GM21786 (cell line): ENCODE results near the gene ERV3-1.
"Not testable (repeated sequence)": the region's sequence is repeated elsewhere in the genome, so short reads cannot be mapped to it uniquely, and the experiment has no call there.

ENCODE experiments used
- ATAC-seq: cut with Tn5 transposase; IDR thresholded peaks from one replicate; pipeline ENCODE4 v1.9.1; 2021; ENCODE audit not compliant: unreplicated experiment

ERV3-1 gene, protein sequence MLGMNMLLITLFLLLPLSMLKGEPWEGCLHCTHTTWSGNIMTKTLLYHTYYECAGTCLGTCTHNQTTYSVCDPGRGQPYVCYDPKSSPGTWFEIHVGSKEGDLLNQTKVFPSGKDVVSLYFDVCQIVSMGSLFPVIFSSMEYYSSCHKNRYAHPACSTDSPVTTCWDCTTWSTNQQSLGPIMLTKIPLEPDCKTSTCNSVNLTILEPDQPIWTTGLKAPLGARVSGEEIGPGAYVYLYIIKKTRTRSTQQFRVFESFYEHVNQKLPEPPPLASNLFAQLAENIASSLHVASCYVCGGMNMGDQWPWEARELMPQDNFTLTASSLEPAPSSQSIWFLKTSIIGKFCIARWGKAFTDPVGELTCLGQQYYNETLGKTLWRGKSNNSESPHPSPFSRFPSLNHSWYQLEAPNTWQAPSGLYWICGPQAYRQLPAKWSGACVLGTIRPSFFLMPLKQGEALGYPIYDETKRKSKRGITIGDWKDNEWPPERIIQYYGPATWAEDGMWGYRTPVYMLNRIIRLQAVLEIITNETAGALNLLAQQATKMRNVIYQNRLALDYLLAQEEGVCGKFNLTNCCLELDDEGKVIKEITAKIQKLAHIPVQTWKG

DNA sequence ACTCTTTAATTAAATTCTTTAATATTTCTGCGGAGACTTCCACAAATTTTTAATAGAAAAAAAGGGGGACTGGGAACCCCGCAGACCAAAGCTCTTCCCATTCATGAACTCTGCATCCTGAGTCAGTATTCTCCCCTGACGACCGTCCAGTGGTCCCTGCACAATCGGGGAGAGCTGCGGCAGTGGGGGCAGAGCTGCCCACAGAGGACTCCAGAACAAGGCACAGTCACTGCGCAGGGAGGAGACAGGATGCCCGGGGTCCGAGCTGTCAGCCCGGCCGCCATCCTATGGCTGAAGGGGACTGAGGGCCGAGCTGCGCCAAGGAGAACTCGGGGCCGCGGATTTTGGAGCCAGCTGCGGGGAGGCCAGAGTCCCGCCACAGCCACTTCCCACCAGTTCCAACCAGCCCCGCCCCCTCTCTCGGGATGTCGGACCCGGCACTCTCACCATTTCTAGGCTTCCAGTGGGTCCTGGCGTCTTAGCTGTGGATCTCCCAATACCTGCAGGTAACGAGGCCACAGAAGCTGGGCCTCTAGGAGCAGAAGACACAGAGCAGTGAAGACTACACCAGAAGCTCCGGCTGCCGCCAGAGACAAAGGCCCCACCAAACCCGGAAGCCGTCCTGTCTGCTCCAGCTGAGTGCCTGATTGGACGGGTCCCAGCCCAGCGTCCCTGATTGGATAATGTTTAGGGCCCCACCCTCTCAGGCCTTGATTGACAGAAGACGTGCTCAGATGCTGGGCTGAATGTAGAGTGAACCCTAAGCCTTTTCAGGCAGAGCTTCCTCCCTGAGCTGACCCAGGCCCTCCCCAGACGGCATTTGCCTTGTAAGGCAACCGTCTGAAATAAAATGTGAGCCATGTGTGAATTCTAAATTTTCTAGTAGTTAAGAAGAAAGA is at the start of gene ERV3-1:
Gene ERV3-1, minus strand, starts transcription at position 594 of the 899 bp plus-strand sequence. CDS start 13,661 bp downstream, outside the sequence.
- ATAC-seq, result peak; percentile 100

DNA sequence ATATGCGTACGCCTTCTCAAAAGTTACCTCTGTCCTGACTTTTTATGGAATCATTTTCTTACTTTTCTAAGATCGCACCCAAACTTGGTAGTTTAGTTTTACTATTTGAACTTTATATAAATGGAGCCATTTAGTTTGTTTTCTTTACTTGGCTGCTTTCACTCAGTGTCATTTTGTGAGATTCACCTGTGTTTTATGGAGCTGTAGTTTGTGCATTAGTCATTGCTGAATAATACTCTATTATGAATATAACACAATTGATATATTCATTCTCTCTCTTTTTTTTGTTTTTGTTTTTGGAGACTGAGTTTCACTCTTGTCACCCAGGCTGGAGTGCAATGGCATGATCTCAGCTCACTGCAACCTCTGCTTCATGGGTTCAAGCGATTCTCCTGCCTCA is 49.3 kb upstream of the ERV3-1 start:
- not testable (repeated sequence) for ATAC-seq

DNA sequence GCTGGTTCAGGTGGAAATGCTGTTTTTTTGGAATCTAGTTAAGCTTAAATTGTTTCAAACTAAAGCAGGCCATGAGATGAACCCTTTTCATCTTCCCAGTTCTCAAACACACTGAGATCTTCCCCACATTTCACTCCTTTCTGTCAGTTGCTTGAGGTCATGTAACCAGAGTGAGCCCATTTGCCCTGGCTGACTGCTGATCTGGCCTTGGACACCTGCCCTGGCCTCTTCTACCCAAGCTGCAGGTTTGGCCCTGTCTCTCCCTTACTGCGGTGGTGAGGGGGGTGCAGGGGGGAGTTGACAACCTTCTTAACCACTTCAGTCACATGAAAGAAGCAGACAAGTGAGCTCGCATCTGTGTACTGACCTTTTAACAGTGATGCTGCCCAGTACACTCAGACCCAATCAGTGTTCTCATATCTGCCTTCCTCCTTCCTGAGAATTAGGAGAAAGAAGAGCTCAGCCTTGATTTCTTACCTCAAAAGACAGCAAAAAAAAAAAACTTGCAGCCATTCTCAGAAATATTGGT is 48.0 kb upstream of the ERV3-1 start:
- ATAC-seq, result not testable (repeated sequence)

DNA sequence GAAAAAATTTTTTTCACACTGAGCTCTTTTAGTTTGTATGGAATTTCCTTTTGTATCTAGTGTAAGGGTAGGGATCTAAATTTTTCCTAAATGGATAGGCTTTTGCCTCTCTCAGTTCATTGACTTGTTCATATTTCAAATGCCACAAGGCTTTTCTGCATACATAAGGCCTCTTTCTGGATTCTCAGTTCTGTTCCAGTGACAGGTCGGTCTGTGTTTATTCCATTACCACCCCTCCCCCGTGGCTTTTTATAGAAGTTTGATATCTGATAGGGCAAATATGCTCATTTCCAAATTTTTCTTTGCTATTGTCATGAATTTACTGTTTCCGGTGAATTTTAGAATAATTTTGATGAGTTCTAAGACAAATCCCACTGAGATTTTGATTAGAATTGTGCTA is 45.2 kb upstream of the ERV3-1 start:
- ATAC-seq, result not testable (repeated sequence)

DNA sequence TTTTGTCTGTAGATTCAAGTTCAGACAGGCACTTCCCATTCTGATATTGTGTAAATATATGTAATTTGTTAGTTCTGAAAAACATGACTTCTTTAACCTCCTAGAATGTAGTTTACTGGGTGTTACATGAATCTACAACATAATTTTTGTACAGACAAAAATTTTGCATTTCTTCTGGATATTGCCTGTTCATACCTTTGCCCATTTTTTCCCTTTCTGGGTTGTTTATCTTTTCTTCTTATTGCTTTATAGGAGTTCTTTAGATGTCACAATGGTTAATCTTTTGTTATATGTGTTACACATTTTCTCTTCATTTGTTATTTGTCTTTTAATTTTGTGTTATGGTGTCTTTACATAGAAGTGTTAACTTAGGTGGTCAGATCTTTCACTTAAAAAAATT is 44.7 kb upstream of the ERV3-1 start:
- ATAC-seq, result not testable (repeated sequence)

DNA sequence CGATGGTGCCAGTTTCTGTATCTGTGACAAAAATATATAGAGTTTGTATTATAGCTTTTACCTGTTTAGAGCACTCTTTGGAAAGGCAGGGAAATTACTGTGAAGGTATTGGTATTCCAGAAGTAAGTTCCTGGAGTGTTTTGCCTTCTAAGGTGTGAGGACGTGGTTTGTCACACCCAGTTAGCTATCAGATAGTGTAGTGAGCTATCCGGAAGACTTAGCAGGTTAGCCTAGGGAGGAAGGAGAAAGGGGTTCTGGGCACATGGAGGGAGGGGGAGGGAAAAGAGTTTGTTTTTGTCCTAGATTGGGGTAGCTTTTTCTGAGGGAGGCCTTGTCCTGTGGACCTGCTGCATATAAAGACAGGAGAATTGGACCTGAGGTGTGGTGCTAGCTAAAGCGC is 39.8 kb upstream of the ERV3-1 start:
- not testable (repeated sequence) for ATAC-seq

DNA sequence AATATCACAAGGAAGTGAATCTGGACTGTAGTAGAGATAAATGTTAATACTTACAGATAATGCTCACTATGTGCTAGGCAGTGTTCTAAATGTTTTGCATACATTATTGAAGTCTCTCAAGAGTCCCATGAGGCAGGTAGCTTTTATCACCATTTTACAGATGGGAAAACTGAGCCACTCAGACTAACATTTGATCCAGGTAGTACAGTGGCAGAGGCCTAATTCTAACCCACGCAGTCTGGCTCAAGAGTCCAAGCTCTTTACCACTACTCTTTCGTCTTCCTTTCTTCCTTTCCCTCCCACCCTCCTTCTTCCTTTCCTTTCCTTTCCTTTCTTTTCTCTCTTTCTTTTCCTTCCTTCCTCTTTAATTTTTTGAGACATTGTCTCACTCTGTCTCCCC is 39.1 kb upstream of the ERV3-1 start:
- ATAC-seq, result not testable (repeated sequence)

DNA sequence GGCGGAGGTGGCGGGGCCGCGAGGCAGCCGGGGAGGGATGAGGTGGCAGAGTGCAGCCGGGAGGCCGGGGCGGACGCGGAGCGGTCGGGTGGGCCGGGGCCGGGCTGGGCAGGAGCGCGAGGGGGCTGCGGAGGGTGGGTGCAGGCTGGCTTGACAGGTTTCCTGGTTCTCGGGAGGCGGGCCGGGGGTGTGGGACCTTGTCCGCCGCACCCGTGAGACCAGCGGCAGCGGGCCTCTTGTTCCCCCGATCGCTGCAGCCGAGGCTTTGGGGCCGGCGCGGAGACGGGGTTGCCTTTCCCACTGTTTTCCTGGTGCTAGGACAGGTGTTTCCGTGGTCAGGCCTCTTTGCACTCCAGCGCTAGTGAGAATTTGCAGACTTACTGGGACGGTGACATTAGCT is 32.3 kb upstream of the ERV3-1 start:
- ATAC-seq, result not testable (repeated sequence)

DNA sequence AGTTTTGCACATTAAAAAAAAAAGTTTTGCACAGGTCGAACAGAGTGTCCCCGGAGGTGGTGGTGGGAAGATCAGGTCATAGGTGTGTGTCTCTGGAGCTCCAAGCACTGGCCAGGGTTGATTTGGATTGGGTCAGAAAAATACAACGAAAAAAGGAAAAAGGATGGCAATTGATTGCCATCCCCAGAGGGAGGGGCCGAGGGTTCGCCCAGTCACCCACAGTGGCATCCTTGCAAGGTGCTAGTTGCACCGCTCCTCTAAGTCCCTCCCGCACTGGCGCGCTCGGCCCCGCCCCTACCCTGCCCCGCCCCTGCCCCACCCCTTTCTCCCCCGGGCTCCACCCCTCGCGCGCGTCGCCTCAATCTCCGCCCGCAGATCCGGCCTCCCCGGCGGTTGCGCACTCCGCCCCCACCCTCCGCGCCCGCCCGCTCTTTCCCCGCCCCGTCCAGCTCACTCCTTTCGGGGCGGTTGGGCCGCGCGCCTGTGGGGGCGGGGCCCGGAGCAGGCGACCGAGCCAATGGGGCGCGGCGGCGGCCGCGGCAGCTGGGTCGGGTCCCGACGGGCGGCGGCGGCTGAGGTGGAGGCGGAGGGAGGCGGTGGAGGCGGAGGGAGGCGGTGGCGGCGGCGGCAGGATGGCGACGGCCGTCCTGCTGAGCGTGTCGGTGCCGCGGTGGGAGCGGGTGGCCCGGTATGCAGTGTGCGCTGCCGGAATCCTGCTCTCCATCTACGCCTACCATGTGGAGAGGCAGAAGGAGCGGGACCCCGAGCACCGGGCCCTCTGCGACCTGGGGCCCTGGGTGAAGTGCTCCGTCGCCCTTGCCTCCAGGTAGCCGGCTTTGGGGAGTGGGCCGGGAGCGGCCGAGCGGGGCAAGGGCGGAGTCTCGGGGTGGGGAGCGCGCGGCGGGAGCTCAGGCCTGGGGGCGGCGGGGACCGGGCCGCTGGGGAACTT is 31.5 kb upstream of the ERV3-1 start:
- peak; percentile 77 for ATAC-seq

DNA sequence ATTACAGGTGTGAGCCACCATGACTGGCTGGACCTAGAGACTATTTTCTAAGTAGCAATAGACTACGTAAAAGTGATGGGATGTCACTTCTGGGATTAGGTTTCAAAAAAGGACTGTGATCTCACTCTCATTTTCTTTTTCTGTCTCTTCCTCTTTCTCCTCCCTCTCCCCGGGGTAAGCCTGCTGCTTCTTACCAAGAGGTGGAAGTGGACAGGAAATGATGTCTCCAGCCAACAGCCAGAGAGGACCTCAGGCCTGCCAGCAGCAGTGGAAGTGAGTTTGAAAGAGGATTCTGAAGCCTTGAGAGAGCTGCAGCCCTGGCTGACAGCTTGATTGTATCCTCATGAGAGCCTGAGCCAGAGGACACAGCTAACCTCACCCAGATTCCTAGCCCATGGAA is 30.0 kb upstream of the ERV3-1 start:
- ATAC-seq, result peak; percentile 26

DNA sequence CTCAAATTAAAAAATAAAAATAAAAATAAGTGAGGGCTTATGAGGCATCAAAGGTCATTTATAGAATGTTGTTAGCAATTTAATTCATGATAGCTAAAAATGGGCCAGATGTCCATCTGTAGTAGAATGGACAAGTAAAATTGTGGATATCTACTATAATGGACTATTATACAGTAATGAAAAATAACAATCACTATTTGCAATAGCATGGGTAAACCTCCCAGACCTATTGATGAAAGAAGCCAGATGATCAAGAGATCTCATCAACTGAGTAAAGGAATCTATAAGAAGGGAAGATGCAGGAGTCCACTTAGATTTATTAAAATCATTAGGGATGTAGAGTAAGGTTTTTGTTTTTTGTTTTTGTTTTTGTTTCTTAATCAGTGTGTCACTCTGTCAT is 29.0 kb upstream of the ERV3-1 start:
- not testable (repeated sequence) for ATAC-seq

DNA sequence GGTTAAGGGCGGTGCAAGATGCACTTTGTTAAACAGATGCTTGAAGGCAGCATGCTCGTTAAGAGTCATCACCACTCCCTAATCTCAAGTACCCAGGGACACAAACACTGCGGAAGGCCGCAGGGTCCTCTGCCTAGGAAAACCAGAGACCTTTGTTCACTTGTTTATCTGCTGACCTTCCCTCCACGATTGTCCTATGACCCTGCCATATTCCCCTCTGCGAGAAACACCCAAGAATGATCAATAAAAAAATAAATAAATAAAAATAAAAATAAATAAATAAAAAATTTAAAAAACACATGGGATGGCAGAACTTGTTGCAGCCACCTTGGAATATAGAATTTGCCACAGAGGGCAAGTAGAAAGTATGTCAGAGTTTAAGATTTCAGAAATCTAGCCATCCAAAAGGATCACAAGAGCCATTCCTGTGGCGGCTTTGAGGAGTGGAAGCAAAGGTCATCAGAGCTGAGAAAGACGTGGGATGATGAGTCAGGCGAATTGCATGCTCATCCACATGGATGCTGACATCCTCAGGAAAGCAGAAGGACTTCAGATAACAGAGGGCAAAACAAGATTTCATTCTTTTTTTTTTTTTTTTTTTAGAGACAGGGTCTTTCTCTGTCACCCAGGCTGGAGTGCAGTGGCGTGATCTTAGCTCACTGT is 27.8 kb upstream of the ERV3-1 start:
- not testable (repeated sequence) for ATAC-seq

DNA sequence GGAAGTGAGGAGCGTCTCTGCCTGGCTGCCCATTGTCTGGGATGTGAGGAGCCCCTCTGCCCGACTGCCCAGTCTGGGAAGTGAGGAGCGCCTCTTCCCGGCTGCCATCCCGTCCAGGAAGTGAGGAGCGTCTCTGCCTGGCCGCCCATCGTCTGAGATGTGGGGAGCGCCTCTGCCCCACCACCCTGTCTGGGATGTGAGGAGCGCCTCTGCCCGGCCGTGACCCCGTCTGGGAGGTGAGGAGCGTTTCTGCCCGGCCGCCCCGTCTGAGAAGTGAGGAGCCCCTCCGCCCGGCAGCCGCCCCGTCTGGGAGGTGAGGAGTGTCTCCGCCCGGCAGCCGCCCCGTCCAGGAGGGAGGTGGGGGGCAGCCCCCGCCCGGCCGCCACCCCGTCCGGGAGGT is 26.9 kb upstream of the ERV3-1 start:
- ATAC-seq, result not testable (repeated sequence)

DNA sequence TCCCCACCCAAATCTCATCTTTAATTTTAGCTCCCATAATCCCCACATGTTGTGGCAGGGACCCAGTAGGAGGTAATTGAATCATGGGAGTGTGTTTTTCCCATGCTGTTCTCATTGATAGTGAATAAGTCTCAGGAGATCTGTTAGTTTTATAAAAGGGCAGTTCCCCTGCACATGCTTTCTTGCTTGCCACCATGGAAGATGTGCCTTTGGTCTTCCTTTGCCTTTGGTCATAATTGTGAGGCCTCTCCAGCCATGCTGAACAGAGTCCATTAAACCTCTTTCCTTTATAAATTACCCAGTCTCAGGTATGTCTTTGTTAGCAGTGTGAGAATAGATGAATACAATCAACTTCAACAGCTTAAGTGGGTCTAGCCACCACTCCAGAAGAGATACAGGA is 18.5 kb upstream of the ERV3-1 start:
- not testable (repeated sequence) for ATAC-seq

DNA sequence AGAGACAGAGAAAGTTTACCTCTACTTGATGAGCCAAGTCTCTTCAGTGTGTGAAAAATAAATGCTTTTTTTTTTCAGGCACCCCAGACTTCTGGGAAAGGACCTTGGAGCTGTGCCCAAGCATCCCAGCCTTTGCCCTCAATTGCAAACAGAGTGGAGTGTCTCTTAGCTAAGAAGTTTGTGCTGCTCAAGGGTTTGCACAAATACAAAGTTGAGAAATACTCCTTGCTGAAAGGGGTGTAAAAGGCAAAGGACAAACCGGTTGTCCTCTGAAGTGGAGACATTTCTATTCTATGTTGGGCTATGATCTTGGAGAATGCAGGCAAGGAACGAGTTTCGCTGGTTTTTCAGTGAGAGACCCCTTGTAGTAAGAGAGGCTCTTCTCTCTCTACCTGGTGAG is 14.5 kb upstream of the ERV3-1 start:
- not testable (repeated sequence) for ATAC-seq

DNA sequence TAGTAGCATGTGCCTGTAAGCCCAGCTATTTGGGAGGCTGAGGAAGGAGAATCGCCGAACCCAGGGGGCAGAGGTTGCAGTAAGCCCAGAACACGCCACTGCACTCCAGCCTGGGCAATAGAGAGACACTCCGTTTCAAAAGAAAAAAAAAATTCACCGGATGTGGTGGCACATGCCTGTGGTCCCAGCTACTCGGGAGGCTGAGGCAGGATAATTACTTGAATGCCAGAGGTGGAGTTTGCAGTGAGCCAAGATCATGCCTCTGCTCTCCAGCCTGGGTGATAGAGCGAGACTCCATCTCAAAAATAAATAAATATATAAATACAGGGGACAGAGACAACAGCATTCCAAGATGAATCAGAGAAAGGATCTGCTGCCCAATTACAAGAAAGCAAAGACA is 3.4 kb upstream of the ERV3-1 start:
- ATAC-seq, result not testable (repeated sequence)

DNA sequence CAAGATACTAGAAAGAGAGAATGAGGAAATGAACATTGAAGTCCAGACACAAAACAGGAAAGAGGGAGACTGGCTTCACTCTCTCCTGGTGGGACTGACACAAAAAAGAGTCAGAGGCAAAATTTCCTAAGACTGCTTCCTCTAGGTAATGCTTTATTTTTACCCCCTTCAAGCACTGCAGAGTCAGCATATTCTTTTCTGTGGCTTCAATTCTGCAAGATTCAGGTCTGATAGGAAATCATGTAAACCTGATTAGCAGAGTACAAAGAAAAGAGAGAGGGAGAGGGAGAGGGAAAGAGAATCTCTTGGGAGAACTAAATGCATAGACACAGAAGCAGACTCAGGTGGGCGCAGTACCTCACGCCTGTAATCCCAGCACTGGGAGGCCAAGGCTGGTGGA is 2.9 kb upstream of the ERV3-1 start:
- ATAC-seq, result not testable (repeated sequence)

DNA sequence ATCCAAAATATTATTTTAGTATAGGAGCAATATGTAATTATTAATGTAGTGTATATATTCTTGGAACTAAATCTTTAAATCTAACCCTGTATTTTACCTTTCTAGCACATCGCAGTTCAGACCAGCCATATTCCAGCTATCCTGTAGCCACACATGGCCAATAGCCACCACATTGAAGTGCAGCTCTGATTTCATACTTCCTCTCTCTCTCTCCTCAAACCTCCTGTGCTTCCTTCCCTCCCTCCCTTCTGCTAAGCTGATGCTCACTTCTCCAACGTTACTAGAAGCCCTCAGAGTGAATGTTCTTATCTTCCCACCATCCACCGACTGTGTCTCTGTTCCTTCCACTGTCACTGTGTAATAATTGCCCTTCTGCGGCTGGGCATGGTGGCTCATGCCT is 549 bp upstream of the ERV3-1 start:
- ATAC-seq, result not testable (repeated sequence)

DNA sequence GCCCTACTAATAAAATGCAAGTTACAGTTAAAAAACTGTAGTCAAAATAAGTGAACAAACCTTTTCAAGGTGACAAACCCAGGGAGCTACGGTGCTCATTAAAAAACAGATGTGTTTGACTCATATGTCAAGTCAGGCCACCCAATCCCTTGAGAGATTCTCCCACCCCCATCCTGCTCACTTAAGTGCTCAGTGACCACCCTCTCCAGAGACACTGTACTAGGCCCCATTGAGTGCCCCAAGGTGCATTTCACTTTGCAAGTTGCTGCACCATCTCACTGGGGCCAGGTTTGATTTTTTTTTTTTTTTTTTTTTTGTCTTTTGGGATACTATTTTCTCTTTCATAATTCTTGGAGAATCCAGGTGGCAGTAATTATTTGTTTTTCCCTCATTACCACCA is 1.9 kb downstream of the ERV3-1 start:
- no peak for ATAC-seq
